ENCODE data around the gene GABARAPL2.

GABARAPL2 gene

GRCh38 chr16:75555213-75555706 is 10.9 kb upstream of the GABARAPL2 start:
- DNase-seq: peak; percentile 48 to 59

GRCh38 chr16:75555707-75556430 is 10.3 kb upstream of the GABARAPL2 start, which contains the start of gene TMEM231:
Gene TMEM231, minus strand, starts transcription at chr16:75556252. Its CDS starts 43 bp downstream, at chr16:75556209.
- DNase-seq: peak; percentile 90 to 91

GRCh38 chr16:75556431-75556950 is 9.7 kb upstream of the GABARAPL2 start:
- DNase-seq: no peak

GRCh38 chr16:75558846-75559401 is 7.3 kb upstream of the GABARAPL2 start:
- no peak for DNase-seq

GRCh38 chr16:75559564-75560372 is 6.4 kb upstream of the GABARAPL2 start:
- DNase-seq: no peak

- no peak for DNase-seq
Observed at GRCh38 chr16:75565640-75566039, 539 bp upstream of the GABARAPL2 start.

- DNase-seq: peak; percentile 4 to 26
Observed at GRCh38 chr16:75566758-75567255, 628 bp downstream of the GABARAPL2 start.

- no peak for DNase-seq
Observed at GRCh38 chr16:75567911-75568310, 1.7 kb downstream of the GABARAPL2 start.

GRCh38 chr16:75570396-75571065 is 4.4 kb downstream of the GABARAPL2 start:
- DNase-seq: no peak

GRCh38 chr16:75572864-75573542 is 6.8 kb downstream of the GABARAPL2 start:
- DNase-seq: no peak

- no peak for DNase-seq
Observed at GRCh38 chr16:75573955-75574354, 7.8 kb downstream of the GABARAPL2 start.

GRCh38 chr16:75575958-75576357 is 9.8 kb downstream of the GABARAPL2 start:
- no peak for DNase-seq

- no peak for DNase-seq
Observed at GRCh38 chr16:75576384-75576811, 10.2 kb downstream of the GABARAPL2 start.

GRCh38 chr16:75578212-75578611 is 12.0 kb downstream of the GABARAPL2 start:
- DNase-seq: no peak

- no peak for DNase-seq
Observed at GRCh38 chr16:75578725-75579124, 12.5 kb downstream of the GABARAPL2 start.

GRCh38 chr16:75579281-75579834 is 13.2 kb downstream of the GABARAPL2 start:
- DNase-seq: no peak

- DNase-seq: no peak
Observed at GRCh38 chr16:75584108-75584507, 17.9 kb downstream of the GABARAPL2 start.

- DNase-seq: no peak
Observed at GRCh38 chr16:75588716-75589115, 22.5 kb downstream of the GABARAPL2 start.

- DNase-seq: no peak
Observed at GRCh38 chr16:75589306-75589705, 23.1 kb downstream of the GABARAPL2 start.

GRCh38 chr16:75590920-75591843 is 25.0 kb downstream of the GABARAPL2 start:
- no peak for DNase-seq

Measured in Kasumi-1 (cell line).